Cerebellar nuclear complex (tissue), 1 donor: ENCODE results near the gene INCENP.
A peak's percentile ranks its signal among the peaks of the same experiment; 100 is the strongest.
"Not testable (repeated sequence)": the region's sequence is repeated elsewhere in the genome, so short reads cannot be mapped to it uniquely, and the experiment has no call there.

Experiments used
- DNase-seq, 2 experiments: peaks; one replicate each; lab custom pipeline; 2025; lab: John Stamatoyannopoulos, UW

Gene INCENP

GRCh38 chr11:62123669-62124185, at the start of gene INCENP:
INCENP (plus strand) TSS chr11:62124011; CDS start chr11:62128162, 4,151 bp downstream.
- peak; percentile 93 for DNase-seq

GRCh38 chr11:62075438-62075837, 48.4 kb upstream of the INCENP start:
- no peak for DNase-seq

- no peak for DNase-seq
These were observed 46.7 kb upstream of the INCENP start for GRCh38 chr11:62077132-62077531.

GRCh38 chr11:62081378-62082291, 42.2 kb upstream of the INCENP start:
- peak in 1 of 2 experiments; percentile 47 for DNase-seq

DNA sequence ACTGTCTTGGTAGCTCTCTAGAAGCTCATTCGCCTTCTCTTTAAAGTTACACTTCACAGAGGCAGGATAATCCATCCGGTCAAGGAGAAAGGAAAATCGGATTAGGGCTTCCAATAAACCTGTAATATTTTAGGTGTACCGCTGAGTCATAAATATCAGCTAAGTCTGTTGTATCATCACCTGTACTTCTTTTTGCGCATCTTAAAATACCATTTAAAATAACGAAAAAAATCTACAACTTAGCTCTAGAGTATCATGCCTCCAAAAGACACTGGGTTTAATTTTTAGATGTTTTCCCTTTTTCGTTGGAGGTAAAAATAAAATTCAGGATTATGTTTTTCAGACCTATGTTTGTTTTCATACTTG, 41.5 kb upstream of the INCENP start:
- no peak for DNase-seq

GRCh38 chr11:62084801-62085200, 39.0 kb upstream of the INCENP start:
- DNase-seq: not testable (repeated sequence)

- DNase-seq: no peak
These were observed 36.1 kb upstream of the INCENP start for GRCh38 chr11:62087694-62088093.

- DNase-seq: no peak
These were observed 35.4 kb upstream of the INCENP start for GRCh38 chr11:62088331-62088933.

DNA sequence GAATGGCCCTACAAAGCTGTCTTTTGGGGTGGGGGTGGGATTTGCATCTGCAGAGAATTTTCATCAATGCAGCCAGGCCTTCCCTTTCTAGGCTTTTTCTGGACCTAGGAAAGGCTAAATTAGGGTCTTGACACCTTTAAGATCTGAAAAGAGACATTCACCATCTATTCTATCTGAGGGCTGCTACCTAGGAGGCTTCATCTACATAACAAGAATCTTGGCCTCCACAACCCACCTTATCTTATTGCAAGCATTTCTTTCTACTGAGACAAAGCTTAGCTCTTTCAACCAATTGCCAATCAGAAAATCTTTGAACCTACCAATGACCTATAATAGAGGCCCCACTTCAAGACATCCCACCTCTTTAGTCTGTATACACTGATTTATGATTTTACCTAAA, 20.7 kb upstream of the INCENP start:
- DNase-seq: no peak

GRCh38 chr11:62103986-62104385, 19.8 kb upstream of the INCENP start:
- DNase-seq: no peak

DNA sequence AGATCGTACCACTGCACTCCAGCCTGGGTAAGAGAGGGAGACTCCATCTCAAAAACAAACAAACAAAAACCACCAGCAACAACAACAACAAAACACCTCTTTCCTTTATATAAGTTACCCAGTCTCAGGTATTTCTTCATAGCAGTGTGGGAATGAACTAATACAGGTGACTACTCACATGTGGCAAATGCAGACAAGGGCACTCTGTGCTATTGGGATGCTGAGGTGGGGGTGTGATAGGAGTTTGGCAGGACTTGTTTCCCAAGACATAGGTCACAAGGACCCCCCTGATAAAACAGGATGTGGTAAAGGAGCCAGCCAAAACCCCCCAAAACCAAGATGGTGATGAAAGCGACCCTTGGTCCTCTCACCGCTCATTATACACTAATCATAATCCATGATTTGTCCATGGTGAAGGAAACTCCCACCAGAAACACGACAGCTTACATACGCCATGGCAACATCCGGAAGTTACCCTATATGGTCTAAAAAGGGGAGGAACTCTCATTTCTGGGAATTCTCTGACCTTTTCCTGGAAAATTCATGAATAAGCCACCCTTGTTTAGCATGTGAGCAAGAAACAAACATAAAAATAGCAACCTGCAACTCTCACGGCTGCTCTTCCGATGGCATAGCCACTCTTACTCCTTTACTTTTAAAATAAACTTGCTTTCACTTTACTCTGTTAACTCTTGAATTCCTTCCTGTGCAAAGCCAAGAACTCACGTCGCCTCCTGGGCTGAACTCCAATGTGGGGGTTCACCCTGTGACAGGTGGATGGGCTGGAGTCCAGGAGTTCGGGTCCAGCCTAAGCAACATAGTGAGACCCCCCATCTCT, 18.8 kb upstream of the INCENP start:
- no peak for DNase-seq

DNA sequence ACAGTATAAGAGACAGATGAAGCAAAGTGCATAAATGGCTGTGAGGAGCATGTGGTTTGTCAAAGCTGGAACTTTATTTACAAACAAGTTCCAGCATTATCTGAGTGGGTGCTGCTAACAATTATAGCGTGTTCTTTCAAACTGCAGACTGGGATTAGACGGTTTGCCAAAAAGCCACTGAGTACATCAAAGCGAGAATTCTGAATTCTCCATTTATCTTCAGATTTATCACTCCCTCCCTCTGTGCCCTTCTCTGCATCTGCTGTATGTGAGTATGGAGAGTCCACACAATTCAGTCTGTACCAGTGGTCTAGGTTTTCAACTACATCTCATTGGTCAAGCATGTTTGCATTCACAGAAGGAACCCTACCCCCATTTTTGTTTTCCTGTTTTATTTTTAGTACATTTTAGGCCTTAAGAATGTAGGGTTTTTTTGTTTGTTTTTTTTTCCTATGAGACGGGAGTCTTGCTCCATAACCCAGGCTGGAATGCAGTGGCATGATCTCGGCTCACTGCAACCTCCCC, 18.1 kb upstream of the INCENP start:
- no peak for DNase-seq

DNA sequence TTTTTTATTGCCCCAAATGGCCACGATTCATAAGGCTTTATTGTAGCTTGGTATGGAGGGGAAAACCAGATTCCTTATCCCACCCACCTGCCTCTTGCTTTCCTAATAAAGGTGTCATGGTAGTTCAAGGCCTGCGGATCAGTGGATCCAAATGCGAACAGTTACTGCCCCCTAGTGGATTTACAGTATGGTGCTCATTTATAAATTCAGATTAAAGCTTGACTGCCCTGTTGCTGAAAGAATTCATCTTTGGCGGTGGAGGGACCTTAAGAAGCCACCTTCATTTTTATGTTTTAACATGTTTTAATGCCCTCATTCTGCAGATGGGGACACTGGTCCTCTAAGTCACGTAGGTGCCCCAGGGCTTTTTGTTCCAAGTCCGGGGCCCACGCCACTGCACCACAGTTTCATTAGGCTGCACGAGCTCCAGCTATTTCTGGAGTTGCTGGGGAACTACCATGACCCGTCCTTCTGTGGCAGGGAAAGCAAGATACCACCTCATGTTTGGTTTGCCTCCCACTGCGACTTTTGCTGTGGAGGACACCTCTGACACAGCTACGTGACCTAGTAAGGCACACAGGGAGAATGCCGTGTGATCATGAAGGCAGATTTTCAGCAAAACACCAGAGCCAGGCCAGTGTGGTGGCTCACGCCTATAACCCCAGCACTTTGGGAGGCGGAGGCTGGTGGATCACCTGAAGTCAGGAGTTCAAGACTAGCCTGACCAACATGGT, 15.6 kb upstream of the INCENP start:
- DNase-seq: peak in 1 of 2 experiments; percentile 65

GRCh38 chr11:62108971-62109404, 14.8 kb upstream of the INCENP start:
- DNase-seq: no peak

GRCh38 chr11:62115085-62115694, 8.6 kb upstream of the INCENP start:
- DNase-seq: no peak

- no peak for DNase-seq
These were observed 7.4 kb upstream of the INCENP start for GRCh38 chr11:62116451-62116850.

DNA sequence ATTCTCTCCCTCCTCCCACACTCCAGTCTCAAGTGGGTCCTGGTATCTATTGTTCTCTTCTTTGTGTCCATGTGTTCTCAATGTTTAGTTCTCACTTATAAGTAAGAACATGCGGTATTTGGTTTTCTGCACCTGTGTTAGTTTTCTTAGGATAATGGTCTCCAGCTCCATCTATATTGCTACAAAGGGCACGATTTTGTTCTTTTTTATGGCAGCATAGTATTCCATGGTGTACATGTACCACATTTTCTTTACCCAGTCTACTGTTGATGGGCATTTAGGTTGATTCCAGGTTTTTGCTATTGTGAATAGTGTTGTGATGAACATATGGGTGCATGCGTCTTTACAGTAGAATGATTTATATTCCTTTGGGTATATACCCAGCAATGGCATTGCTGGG, 4.2 kb upstream of the INCENP start:
- no peak for DNase-seq

- no peak for DNase-seq
These were observed 3.8 kb upstream of the INCENP start for GRCh38 chr11:62120001-62120400.

DNA sequence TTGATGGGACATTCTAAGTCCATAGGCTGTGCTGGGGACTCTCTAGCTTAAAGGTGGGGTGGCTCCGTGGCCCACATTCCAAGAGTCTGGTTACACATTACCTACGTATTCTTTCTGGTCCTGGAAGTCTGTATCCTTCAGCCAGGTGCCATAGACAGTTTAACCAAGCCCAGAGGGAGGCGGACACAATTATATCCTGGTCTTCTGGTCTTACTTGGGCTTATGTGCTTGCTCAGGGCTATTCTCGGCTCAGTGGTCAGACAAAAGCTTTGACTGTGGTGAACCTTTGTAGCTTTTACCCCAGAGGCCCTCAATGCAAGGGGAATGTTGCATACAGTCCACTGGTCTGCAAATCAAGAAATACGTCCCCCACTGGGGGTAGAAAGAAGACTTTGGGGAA, 3.4 kb upstream of the INCENP start:
- DNase-seq: no peak

DNA sequence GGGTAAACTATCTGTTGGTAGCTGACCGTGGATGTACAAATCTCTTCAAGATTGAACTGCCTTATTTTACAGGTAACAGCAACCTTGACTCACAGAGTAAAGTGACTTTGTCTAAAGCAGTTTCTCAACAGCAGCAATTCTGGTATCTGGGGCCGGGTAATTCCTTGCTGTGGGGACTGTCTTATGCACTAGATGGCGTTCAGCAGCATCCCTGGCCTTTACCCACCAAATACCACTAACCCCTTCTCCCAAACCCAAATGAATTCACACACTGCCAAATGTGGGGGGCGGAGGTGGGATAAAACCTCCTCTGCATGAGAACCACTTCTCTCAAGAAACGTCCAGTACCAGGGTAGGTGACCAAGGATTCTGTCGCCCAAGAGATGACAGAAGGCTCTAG, 1.7 kb upstream of the INCENP start:
- no peak for DNase-seq
